Mucosa of stomach (tissue), 1 donor: ENCODE data around the gene CELA1.

ENCODE experiments used
- H3K27me3 ChIP-seq: one replicate; pipeline ENCODE4 v1.7.0; 2013; ENCODE audit warnings: mild to moderate bottlenecking, low read length; ENCODE audit not compliant: control insufficient read depth, insufficient read depth
- H3K36me3 ChIP-seq: one replicate; pipeline ENCODE4 v1.7.0; 2013; ENCODE audit warnings: low read length; ENCODE audit not compliant: control insufficient read depth, insufficient read depth
- H3K4me1 ChIP-seq: one replicate; pipeline ENCODE4 v1.7.0; 2013; ENCODE audit warnings: mild to moderate bottlenecking, low read length; ENCODE audit not compliant: control insufficient read depth, insufficient read depth
- H3K4me3 ChIP-seq: one replicate; pipeline ENCODE4 v1.7.0; 2013; ENCODE audit warnings: low read length
- H3K9ac ChIP-seq: one replicate; pipeline ENCODE4 v1.7.0; 2013; ENCODE audit warnings: mild to moderate bottlenecking, low read length, moderate library complexity
- H3K9me3 ChIP-seq: one replicate; pipeline ENCODE4 v1.7.0; 2013; ENCODE audit warnings: mild to moderate bottlenecking, low read length, moderate library complexity; ENCODE audit not compliant: control insufficient read depth
- donor health status: Pancreatic carcinoma.

The CELA1 gene

GRCh38 chr12:51334764-51335163, 11.7 kb downstream of the CELA1 start:
- Histone ChIP-seq H3K4me1 (no peaks in the 10 kb centered on the region), H3K27me3 (no peaks in the 10 kb centered on the region), H3K36me3 (no peaks in the 10 kb centered on the region), H3K4me3 (no peak overlapping the region), H3K9ac (no peak overlapping the region), H3K9me3 (no peaks in the 10 kb centered on the region)

GRCh38 chr12:51333536-51333935, 12.9 kb downstream of the CELA1 start:
- Histone ChIP-seq H3K4me3 (no peak overlapping the region), H3K36me3 (no peaks in the 10 kb centered on the region), H3K27me3 (no peaks in the 10 kb centered on the region), H3K9ac (no peak overlapping the region), H3K9me3 (no peaks in the 10 kb centered on the region), H3K4me1 (no peaks in the 10 kb centered on the region)

- Histone ChIP-seq H3K27me3 (no peaks in the 10 kb centered on the region), H3K9ac (no peak overlapping the region), H3K4me3 (no peak overlapping the region), H3K36me3 (no peaks in the 10 kb centered on the region), H3K4me1 (peaks cover 7% of the 10 kb centered on the region), H3K9me3 (no peaks in the 10 kb centered on the region)
These were observed 16.3 kb downstream of the CELA1 start for GRCh38 chr12:51330186-51330585.

GRCh38 chr12:51329742-51330141, 16.7 kb downstream of the CELA1 start:
- no peaks in the 10 kb centered on the region for H3K9me3 ChIP-seq
- no peak overlapping the region for H3K9ac ChIP-seq
- no peaks in the 10 kb centered on the region for H3K27me3 ChIP-seq
- no peaks in the 10 kb centered on the region for H3K36me3 ChIP-seq
- no peak overlapping the region for H3K4me3 ChIP-seq
- peaks cover 9% of the 10 kb centered on the region for H3K4me1 ChIP-seq

- Histone ChIP-seq H3K36me3 (no peaks in the 10 kb centered on the region), H3K27me3 (no peaks in the 10 kb centered on the region), H3K9me3 (no peaks in the 10 kb centered on the region), H3K4me1 (peaks cover 9% of the 10 kb centered on the region), H3K9ac (no peak overlapping the region), H3K4me3 (no peak overlapping the region)
These were observed 17.9 kb downstream of the CELA1 start for GRCh38 chr12:51328587-51328986.

- Histone ChIP-seq H3K27me3 (no peaks in the 10 kb centered on the region), H3K4me1 (peaks cover 9% of the 10 kb centered on the region), H3K36me3 (no peaks in the 10 kb centered on the region), H3K9me3 (no peaks in the 10 kb centered on the region), H3K4me3 (no peak overlapping the region), H3K9ac (no peak overlapping the region)
These were observed 19.6 kb downstream of the CELA1 start for GRCh38 chr12:51326698-51327439.

- Histone ChIP-seq H3K9me3 (no peaks in the 10 kb centered on the region), H3K9ac (no peak overlapping the region), H3K4me3 (no peak overlapping the region), H3K36me3 (no peaks in the 10 kb centered on the region), H3K27me3 (no peaks in the 10 kb centered on the region), H3K4me1 (peaks cover 19% of the 10 kb centered on the region)
These were observed 21.5 kb downstream of the CELA1 start for GRCh38 chr12:51324953-51325352.

GRCh38 chr12:51323966-51324895, 22.2 kb downstream of the CELA1 start, which contains the start of gene BIN2:
Gene BIN2, minus strand, starts transcription at chr12:51324174. Its CDS starts 72 bp downstream, at chr12:51324102.
- Histone ChIP-seq H3K9ac (no peak within 1 kb of the TSS), H3K36me3 (no peaks in the 10 kb centered on the region), H3K27me3 (no peaks in the 10 kb centered on the region), H3K4me1 (peaks cover 22% of the 10 kb centered on the region), H3K4me3 (no peak within 1 kb of the TSS), H3K9me3 (no peaks in the 10 kb centered on the region)

GRCh38 chr12:51323317-51323960, 23.0 kb downstream of the CELA1 start:
- Histone ChIP-seq H3K9ac (no peak overlapping the region), H3K4me3 (no peak overlapping the region), H3K4me1 (peaks cover 30% of the 10 kb centered on the region), H3K36me3 (no peaks in the 10 kb centered on the region), H3K27me3 (no peaks in the 10 kb centered on the region), H3K9me3 (no peaks in the 10 kb centered on the region)

GRCh38 chr12:51322452-51322851, 24.0 kb downstream of the CELA1 start:
- Histone ChIP-seq H3K36me3 (no peaks in the 10 kb centered on the region), H3K4me3 (no peak overlapping the region), H3K4me1 (peaks cover 32% of the 10 kb centered on the region), H3K9me3 (no peaks in the 10 kb centered on the region), H3K27me3 (no peaks in the 10 kb centered on the region), H3K9ac (no peak overlapping the region)

GRCh38 chr12:51321882-51322281, 24.6 kb downstream of the CELA1 start:
- H3K4me3 ChIP-seq, result no peak overlapping the region
- peaks cover 31% of the 10 kb centered on the region for H3K4me1 ChIP-seq
- H3K9ac ChIP-seq, result no peak overlapping the region

More at GRCh38 chr12:51321882-51322281, 24.6 kb downstream of the CELA1 start:
- H3K36me3 ChIP-seq, result no peaks in the 10 kb centered on the region
- H3K27me3 ChIP-seq, result no peaks in the 10 kb centered on the region
- no peaks in the 10 kb centered on the region for H3K9me3 ChIP-seq
